Coronary artery (tissue), 2 donors: ENCODE measurements around the gene TRRAP.
A peak's percentile ranks its signal among the peaks of the same experiment; 100 is the strongest.

ENCODE experiments used
- DNase-seq: peaks from one replicate; pipeline ENCODE4 v3.0.0-alpha.2; 2017; ENCODE audit warnings: low spot score
- H3K27ac ChIP-seq, 2 donors: fragments of 200-600 bp; sonication (generic); one replicate each; pipeline ENCODE4 v1.5.1; 2016 to 2019
- H3K4me3 ChIP-seq: fragments of 200-600 bp; sonication (generic); 2 replicates; pipeline ENCODE4 v1.5.1; 2016; ENCODE audit warnings: mild to moderate bottlenecking, moderate library complexity
- CTCF ChIP-seq: fragments of 200-600 bp; sonication (generic); IDR thresholded peaks from one replicate; pipeline ENCODE4 v1.5.1; 2019; ENCODE audit warnings: antibody characterized with exemption

The TRRAP gene

GRCh38 chr7:99011706-99012404 is 133.5 kb downstream of the TRRAP start:
- Histone ChIP-seq H3K4me3 (no peak overlapping the region), H3K27ac (no peak overlapping the region)
- TF ChIP-seq CTCF, result no peak
- no peak for DNase-seq

- Histone ChIP-seq H3K4me3 (no peak overlapping the region), H3K27ac (no peak overlapping the region)
- no peak for DNase-seq
- no peak for TF ChIP-seq CTCF
Measured at GRCh38 chr7:99012722-99013121, 134.4 kb downstream of the TRRAP start.

- H3K27ac ChIP-seq, result no peak overlapping the region
- no peak for TF ChIP-seq CTCF
- peak; percentile 69 for DNase-seq
- H3K4me3 ChIP-seq, result no peak overlapping the region
Measured at GRCh38 chr7:99013266-99014112, 135.2 kb downstream of the TRRAP start.

GRCh38 chr7:99014113-99014985 is 136.0 kb downstream of the TRRAP start:
- Histone ChIP-seq H3K4me3 (no peak overlapping the region), H3K27ac (no peak overlapping the region)
- TF ChIP-seq CTCF, result no peak
- peak; percentile 64 for DNase-seq

- no peak for TF ChIP-seq CTCF
- Histone ChIP-seq H3K4me3 (no peak overlapping the region), H3K27ac (no peak overlapping the region)
- DNase-seq, result no peak
Measured at GRCh38 chr7:99016196-99016595, 137.9 kb downstream of the TRRAP start.

- no peak for TF ChIP-seq CTCF
- Histone ChIP-seq H3K27ac (no peak overlapping the region), H3K4me3 (no peak overlapping the region)
- DNase-seq, result peak; percentile 52
Measured at GRCh38 chr7:99019523-99020412, 141.4 kb downstream of the TRRAP start.
